Measurements from ENCODE around the gene SLC37A4. TPM values are rescaled to one million over a fixed set of nuclear protein-coding genes. Genes with fewer than 3 reads are reported as not detected.

SLC37A4 gene
- total and polyA plus RNA-seq, 2 of the 8 experiments (the other 6 are each of a cell fraction or from before 2014, with no cell fraction given) = 35.1 to 91.9 TPM

- no peak for TF ChIP-seq CTCF (IDR thresholded peaks at IDR 0.05; ENCODE audit: control extremely low read depth in 1 of 3, insufficient read depth in 1 of 3, low read depth in 1 of 3, low read length in 3 of 3)
- peak; percentile 29; the same call in 1 of the 2 replicates for TF ChIP-seq EGR1 (IDR thresholded peaks at IDR 0.05; ENCODE audit: borderline replicate concordance, low read depth, low read length)
- TF ChIP-seq KDM4A (IDR thresholded peaks at IDR 0.05; ENCODE audit: low read depth, low read length, severe bottlenecking) = peak; percentile 48
- no peak for TF ChIP-seq POU5F1 (IDR thresholded peaks at IDR 0.05; ENCODE audit: low read depth, low read length)
- TF ChIP-seq RAD21 (IDR thresholded peaks at IDR 0.05 in 1 of 2, conservative IDR thresholded peaks at IDR 0.05 in 1 of 2; ENCODE audit: low read depth in 2 of 2, low read length in 2 of 2) = no peak
- TF ChIP-seq E2F6 (IDR thresholded peaks at IDR 0.05) = peak; percentile 52; the same call in 1 of the 2 replicates
- TF ChIP-seq PHF8 (conservative IDR thresholded peaks at IDR 0.05; ENCODE audit: low read depth, low read length) = peak; percentile 79
- peak; percentile 79 for TF ChIP-seq MAX (IDR thresholded peaks at IDR 0.05)
- peak; percentile 97 for TF ChIP-seq TAF1 (IDR thresholded peaks at IDR 0.05; ENCODE audit: low read depth, low read length)
- TF ChIP-seq CREB1 (IDR thresholded peaks at IDR 0.05) = peak; percentile 82
- no peak for TF ChIP-seq JUN (IDR thresholded peaks at IDR 0.05; ENCODE audit: low read depth, low read length)
- no peak for TF ChIP-seq ATF3 (IDR thresholded peaks at IDR 0.05; ENCODE audit: insufficient read depth, low read depth, low read length)
- no peak for TF ChIP-seq BCL11A (IDR thresholded peaks at IDR 0.05; ENCODE audit: low read depth in 2 of 2, low read length in 2 of 2)
- no peak for TF ChIP-seq ATF2 (IDR thresholded peaks at IDR 0.05; ENCODE audit: low read length)
- TF ChIP-seq RXRA (IDR thresholded peaks at IDR 0.05; ENCODE audit: insufficient read depth, low read depth, low read length) = no peak
- TF ChIP-seq CEBPB (IDR thresholded peaks at IDR 0.05; ENCODE audit: low read depth, low read length) = no peak
- TF ChIP-seq TCF12 (IDR thresholded peaks at IDR 0.05; ENCODE audit: low read depth, low read length) = no peak
- TF ChIP-seq NRF1 (IDR thresholded peaks at IDR 0.05; ENCODE audit: low read depth, low read length) = peak; percentile 30
Observed at GRCh38 chr11:119018074-119018938, 12.4 kb downstream of the SLC37A4 start, which contains the start of the genes RPS25 and TRAPPC4 (continued).
